Kidney tubule cell (primary cell): ENCODE results near the gene TMEM53.

Source experiments
- DNase-seq: peaks from one replicate; pipeline ENCODE4 v3.0.0-alpha.2; 2018; ENCODE audit warnings: low spot score

Gene TMEM53

DNA sequence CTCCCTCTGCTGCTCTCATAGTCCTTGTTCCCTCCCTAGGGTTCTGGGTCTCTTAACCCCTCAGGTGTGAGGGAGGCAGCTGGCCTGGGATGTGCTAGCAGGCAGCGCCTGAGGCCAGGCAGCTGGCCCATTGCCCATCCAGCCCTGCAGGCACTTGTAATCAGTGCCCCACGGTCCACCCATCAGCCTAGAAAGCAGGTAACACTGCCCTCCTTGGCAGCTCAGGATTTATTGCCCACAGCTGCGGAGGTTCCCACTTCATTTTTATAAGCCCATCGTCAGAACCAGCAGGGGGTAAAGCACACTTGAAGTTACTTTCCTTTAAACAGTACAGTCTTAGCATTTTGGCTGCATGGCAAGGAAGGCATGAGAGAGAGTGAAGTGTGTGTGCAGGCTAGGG is 70.6 kb downstream of the TMEM53 start:
- no peak for DNase-seq
